ENCODE data around the gene PRAMEF20.

The PRAMEF20 gene

GRCh38 chr1:13465515-13465914, 55.3 kb downstream of the PRAMEF20 start:
- DNase-seq = no peak

GRCh38 chr1:13469343-13469742, 59.1 kb downstream of the PRAMEF20 start:
- DNase-seq = no peak
